Panc1 (cell line): ENCODE measurements around the gene TSHZ2. TPM values are rescaled to one million over a fixed set of nuclear protein-coding genes. Genes with fewer than 3 reads are reported as not detected.

Source experiments
- ATAC-seq: fragments of 200-7000 bp; cut with Tn5 transposase; 2 replicates; pipeline ENCODE4 v1.9.1; 2020; ENCODE audit warnings: mild to moderate bottlenecking, moderate library complexity
- BruUV-seq: library from RNA; stranded (reverse); fragments of 400-500 nt; replicated peaks from 2 replicates; lab custom pipeline; 2021; lab: Mats Ljungman, UMichigan
- CTCF ChIA-PET: fragments of 300-600 bp; sonication (Branson Sonifier 250); formaldehyde crosslinking; loops from one replicate; lab custom pipeline; 2022; ENCODE audit warnings: antibody characterized with exemption; lab: Charles Lee
- POLR2A ChIA-PET: fragments of 300-600 bp; sonication (Branson Sonifier 250); formaldehyde crosslinking; loops from one replicate; lab custom pipeline; 2022; ENCODE audit warnings: antibody characterized with exemption; lab: Charles Lee
- DNase-seq: peaks from one replicate; pipeline ENCODE4 v3.0.0-alpha.2; 2010; ENCODE audit warnings: low read depth, low spot score
- H3K27ac ChIP-seq: 2 replicates; pipeline ENCODE4 v1.5.1; 2011; ENCODE audit warnings: mild to moderate bottlenecking, low read length, inconsistent platforms
- H3K27me3 ChIP-seq: fragments of 200-500 bp; sonication (Bioruptor generic); 2 replicates; pipeline ENCODE4 v1.6.0; 2014; ENCODE audit warnings: low read length, inconsistent platforms; ENCODE audit not compliant: control insufficient read depth, insufficient read depth
- H3K36me3 ChIP-seq: fragments of 200-500 bp; sonication (Bioruptor generic); 2 replicates; pipeline ENCODE4 v1.5.1; 2014; ENCODE audit warnings: inconsistent platforms, mild to moderate bottlenecking, low read length, moderate library complexity; ENCODE audit not compliant: control insufficient read depth, insufficient read depth
- H3K4me1 ChIP-seq: 2 replicates; pipeline ENCODE4 v1.5.1; 2011; ENCODE audit warnings: inconsistent platforms, mild to moderate bottlenecking, low read length, moderate library complexity; ENCODE audit not compliant: control insufficient read depth, insufficient read depth
- H3K4me3 ChIP-seq, 2 experiments: 2 replicates each; pipeline ENCODE4 v1.5.1; 2011 to 2012; ENCODE audit warnings: low read depth in 2 of 2, low read length in 2 of 2, mild to moderate bottlenecking in 2 of 2, inconsistent platforms in 1 of 2, moderate library complexity in 1 of 2
- H3K9me3 ChIP-seq: fragments of 200-500 bp; sonication (Bioruptor generic); 2 replicates; pipeline ENCODE4 v1.5.1; 2014; ENCODE audit warnings: low read depth, mild to moderate bottlenecking, inconsistent platforms, low read length, moderate library complexity; ENCODE audit not compliant: control insufficient read depth, insufficient read depth
- POLR2AphosphoS5 ChIP-seq: IDR thresholded peaks from 2 replicates; pipeline ENCODE4 v1.6.1; 2012; ENCODE audit warnings: mild to moderate bottlenecking, low read depth, low read length, moderate library complexity
- REST ChIP-seq, 2 experiments: IDR thresholded peaks; 2 replicates each; pipeline ENCODE4 v1.6.1; 2011 to 2012; ENCODE audit warnings: low read depth in 2 of 2, control low read depth in 1 of 2, low read length in 1 of 2, mild to moderate bottlenecking in 1 of 2, moderate library complexity in 1 of 2; ENCODE audit not compliant: insufficient read depth in 1 of 2
- SIN3A ChIP-seq: IDR thresholded peaks from 2 replicates; pipeline ENCODE4 v1.6.1; 2012; ENCODE audit warnings: low read depth, mild to moderate bottlenecking, low read length, moderate library complexity, borderline replicate concordance; ENCODE audit not compliant: insufficient read depth
- TCF7L2 ChIP-seq: IDR thresholded peaks from 2 replicates; pipeline ENCODE4 v1.6.1; 2011; ENCODE audit warnings: mild to moderate bottlenecking, low read depth, low read length, inconsistent platforms
- in situ Hi-C: cut with HindIII; loops from 2 replicates; pipeline ENCODE4 v1.10.0; 2016; ENCODE audit warnings: low sequenced_read_pairs, low pct_unique_long_range_greater_than_20kb
- intact Hi-C: fragments of 100-400 bp; cut with micrococcal nuclease; formaldehyde crosslinking; loops from one replicate; pipeline ENCODE4 v1.10.0; 2022; ENCODE audit not compliant: unreplicated experiment
- total RNA-seq: library from RNA; stranded (reverse); gene quantifications from one replicate; pipeline ENCODE4 v1.2.1, GENCODE V29; 2021; ENCODE audit not compliant: unreplicated experiment
- TF ChIP-seq, protein P1 (sequence below): fragments of 450-650 bp; IDR thresholded peaks from 2 replicates; pipeline ENCODE4 v1.5.1; 2017; ENCODE audit warnings: mild to moderate bottlenecking

TSHZ2 gene
- total RNA-seq, 1 experiment from 2014 or later, result 0.36 TPM

GRCh38 chr20:53165452-53165851 is 193.3 kb downstream of the TSHZ2 start:
- in situ Hi-C loops (no loop called here), intact Hi-C loops (no loop called here)
- no peak for DNase-seq
- Histone ChIP-seq H3K4me3 (no peak overlapping the region), H3K27me3 (peaks cover 3% of the 10 kb centered on the region; the same call in 1 of the 2 replicates), H3K36me3 (no peaks in the 10 kb centered on the region), H3K4me1 (no peaks in the 10 kb centered on the region), H3K9me3 (no peaks in the 10 kb centered on the region), H3K27ac (no peak overlapping the region)
- no TSS peak for BruUV-seq
- no peak for TF ChIP-seq REST (IDR thresholded peaks at IDR 0.05; ENCODE audit: insufficient read depth in 1 of 2, low read depth in 2 of 2, low read length in 1 of 2)
- no peak for TF ChIP-seq POLR2AphosphoS5
- TF ChIP-seq, protein P1, sequence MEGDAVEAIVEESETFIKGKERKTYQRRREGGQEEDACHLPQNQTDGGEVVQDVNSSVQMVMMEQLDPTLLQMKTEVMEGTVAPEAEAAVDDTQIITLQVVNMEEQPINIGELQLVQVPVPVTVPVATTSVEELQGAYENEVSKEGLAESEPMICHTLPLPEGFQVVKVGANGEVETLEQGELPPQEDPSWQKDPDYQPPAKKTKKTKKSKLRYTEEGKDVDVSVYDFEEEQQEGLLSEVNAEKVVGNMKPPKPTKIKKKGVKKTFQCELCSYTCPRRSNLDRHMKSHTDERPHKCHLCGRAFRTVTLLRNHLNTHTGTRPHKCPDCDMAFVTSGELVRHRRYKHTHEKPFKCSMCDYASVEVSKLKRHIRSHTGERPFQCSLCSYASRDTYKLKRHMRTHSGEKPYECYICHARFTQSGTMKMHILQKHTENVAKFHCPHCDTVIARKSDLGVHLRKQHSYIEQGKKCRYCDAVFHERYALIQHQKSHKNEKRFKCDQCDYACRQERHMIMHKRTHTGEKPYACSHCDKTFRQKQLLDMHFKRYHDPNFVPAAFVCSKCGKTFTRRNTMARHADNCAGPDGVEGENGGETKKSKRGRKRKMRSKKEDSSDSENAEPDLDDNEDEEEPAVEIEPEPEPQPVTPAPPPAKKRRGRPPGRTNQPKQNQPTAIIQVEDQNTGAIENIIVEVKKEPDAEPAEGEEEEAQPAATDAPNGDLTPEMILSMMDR, result no peak
- no peak for TF ChIP-seq TCF7L2
- TF ChIP-seq SIN3A, result no peak
- no peak for ATAC-seq
- ChIA-PET POLR2A (no interaction called here), CTCF (no interaction called here)

DNA sequence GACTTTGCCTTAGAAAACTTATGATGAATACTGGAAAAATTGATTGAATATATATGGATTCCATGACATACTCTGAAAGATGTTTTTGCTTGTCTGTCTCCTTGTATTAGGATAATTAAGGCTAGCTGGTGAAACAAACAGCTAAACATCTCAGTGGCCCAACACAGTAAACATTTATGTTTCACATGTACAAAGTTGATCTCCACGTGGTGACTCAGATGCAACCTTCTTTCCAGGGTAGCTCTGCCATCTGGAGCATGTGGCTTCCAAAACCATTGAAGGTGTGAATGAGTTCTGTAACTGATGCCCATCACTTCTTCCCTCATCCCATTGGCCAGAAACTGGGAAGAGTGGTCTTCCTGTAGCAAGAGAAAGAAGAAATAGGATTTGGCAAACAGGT is 196.3 kb downstream of the TSHZ2 start:
- CTCF ChIA-PET, result interaction anchor here (0.5 kb wide), 1 partner anchor 79 kb away, joined by 14 read pairs; no protein-coding TSS in a partner anchor
- H3K27ac ChIP-seq, result no peak overlapping the region
- POLR2A ChIA-PET, result no interaction called here
- H3K36me3 ChIP-seq, result no peaks in the 10 kb centered on the region; the same call in 1 of the 2 replicates
- no peaks in the 10 kb centered on the region for H3K9me3 ChIP-seq
- intact Hi-C loops (no loop called here), in situ Hi-C loops (no loop called here)
- ATAC-seq (no peak), DNase-seq (no peak)
- TF ChIP-seq, protein P1, result no peak
- TF ChIP-seq TCF7L2 (no peak), REST (IDR thresholded peaks at IDR 0.05; ENCODE audit: insufficient read depth in 1 of 2, low read depth in 2 of 2, low read length in 1 of 2) (no peak), POLR2AphosphoS5 (no peak), SIN3A (no peak)
- peaks cover 5% of the 10 kb centered on the region for H3K27me3 ChIP-seq
- no peaks in the 10 kb centered on the region for H3K4me1 ChIP-seq
- H3K4me3 ChIP-seq, result no peak overlapping the region
- BruUV-seq, result no TSS peak
